ENCODE data around the gene B3GNT5.

DNA sequence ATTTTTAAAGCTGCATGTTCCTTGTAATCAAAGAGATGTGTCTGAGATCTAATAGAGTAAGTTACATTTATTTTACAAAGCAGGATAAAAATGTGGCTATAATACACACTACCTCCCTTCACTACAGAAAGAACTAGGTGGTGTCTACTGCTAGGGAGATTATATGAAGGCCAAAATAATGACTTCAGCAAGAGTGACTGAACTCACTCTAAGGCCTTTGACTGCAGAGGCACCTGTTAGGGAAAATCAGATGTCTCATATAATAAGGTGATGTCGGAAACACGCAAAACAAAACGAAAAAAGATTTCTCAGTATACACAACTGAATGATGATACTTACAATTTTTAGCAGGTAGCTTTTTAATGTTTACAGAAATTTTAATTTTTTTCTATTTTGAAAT is 19.1 kb downstream of the B3GNT5 start:
- TF ChIP-seq CREB1 (IDR thresholded peaks at IDR 0.05; ENCODE audit: low read depth), result no peak
- TF ChIP-seq, protein P1, sequence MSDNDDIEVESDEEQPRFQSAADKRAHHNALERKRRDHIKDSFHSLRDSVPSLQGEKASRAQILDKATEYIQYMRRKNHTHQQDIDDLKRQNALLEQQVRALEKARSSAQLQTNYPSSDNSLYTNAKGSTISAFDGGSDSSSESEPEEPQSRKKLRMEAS (IDR thresholded peaks at IDR 0.05), result no peak

Data from Ishikawa (cell line).